Measurements from ENCODE around the gene PINLYP.
"Not testable (repeated sequence)": the region's sequence is repeated elsewhere in the genome, so short reads cannot be mapped to it uniquely, and the experiment has no call there.

PINLYP gene

DNA sequence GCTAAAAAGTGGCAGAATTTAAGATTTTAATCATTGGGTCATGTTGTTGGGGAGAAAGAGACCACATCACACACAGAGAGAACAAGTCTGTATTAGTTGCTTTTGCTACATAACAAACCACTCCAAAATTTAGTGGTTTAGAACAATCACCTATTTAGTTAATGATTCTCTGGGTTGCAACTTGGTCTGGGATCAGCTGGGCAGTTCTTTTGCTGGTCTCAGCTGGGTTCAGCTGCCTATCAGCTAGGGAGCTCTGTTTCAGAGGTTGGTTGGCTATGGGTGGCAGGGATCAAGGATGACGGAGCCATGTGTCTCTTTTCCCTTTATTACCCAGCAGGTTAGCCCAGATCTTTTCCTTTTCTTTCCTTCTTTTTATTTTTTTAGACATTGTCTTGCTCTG, 8.9 kb downstream of the PINLYP start:
- DNase-seq: no peak

DNA sequence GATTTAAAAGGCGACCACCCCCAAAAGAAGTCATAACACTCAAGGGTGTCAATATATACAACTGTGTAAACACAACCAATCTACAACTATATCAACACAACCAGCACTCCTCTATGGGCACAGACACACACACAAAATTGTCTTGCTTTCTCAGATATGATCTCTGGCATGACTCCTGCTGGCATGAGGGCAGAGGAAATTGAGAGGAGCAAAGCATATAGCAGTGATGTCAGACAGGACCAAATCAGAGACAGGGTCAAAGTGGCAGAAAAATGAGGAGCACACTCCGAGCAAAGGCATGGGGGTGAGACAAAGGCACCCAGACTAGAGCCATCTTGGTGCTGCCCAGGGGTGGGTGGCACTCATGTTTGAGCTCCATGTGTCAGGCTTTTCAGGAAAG, 10.7 kb downstream of the PINLYP start:
- no peak for DNase-seq

- not testable (repeated sequence) for DNase-seq
Observed at GRCh38 chr19:43587029-43587428, 11.4 kb downstream of the PINLYP start.

DNA sequence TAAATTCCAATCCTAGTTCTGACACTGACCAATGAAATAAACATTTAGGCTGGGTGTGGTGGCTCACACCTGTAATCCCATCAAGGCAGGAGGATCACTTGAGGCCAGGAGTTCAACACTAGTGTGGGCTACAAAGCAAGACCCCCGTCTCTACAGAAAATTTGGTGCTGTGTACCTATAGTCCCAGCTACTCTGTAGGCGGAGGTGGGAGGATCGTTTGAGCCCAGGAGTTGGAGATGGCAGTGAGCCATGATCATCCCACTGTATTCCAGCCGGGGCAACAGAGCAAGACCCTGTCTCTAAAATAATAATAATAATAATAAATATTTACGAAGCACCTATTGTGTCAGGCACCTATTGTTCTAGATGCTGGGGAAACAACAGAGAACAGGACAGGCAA, 13.7 kb downstream of the PINLYP start:
- no peak for DNase-seq

DNA sequence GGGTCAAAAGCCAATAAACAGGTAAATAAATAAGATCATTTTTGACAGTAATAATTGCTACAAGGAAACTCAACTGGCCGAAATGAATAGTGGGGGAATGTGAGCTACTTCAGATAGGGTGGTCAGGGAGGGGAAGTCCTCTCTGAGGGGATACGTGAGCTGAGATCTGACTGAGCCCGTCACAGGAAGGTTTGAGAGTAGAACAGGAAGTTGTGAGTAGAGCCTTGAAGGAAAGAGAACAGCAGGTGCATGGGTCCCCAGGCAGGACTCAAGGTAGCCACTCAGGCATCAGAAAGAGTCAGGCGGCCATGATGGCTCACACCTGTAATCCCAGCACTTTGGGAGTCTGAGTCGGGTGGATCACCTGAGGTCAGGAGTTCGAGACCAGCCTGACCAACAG, 14.1 kb downstream of the PINLYP start:
- DNase-seq: no peak

DNA sequence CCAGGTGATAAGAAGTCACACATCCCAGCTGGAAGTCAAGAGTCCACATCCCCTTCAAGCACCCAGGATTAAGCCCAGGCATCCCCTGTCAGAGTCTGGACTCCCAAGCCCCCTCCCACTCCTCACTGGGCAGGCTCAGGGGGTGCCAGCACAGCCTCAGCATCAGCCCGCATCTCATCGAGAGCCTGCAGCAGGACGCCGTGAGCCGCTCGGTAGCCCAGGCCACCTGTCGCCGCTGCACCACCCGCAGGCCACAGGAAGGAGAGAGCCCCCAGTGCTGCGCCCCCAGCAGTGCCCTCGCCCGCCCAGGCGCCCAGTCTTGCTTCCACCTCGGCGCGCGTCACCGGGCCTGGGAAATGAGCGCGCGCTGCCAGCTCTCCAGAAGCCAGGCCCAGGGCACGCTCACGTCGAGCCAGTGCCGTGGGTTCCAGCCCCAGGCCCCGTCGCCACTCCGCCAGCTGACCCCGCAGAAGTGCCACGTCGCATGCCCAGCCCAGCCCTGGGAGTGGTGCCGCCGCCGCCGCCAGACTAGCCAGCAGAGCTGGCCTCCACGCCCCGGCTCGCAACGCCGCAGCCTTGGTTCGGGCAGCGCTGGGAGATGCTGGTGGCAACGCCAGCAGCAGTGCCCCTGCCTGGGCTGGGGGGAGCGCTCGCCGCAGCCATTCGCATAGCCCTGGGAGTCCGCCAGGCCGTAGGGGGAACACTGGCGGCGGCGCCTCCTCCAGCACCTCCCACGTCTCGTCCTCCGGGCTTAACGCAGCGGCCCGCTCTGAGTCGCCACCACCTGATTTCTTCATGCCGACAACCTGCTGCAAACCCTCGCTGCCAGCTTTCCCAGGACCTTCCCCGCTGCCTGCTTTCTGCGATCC, 16.5 kb downstream of the PINLYP start:
- DNase-seq: no peak

GRCh38 chr19:43592800-43593350, 17.3 kb downstream of the PINLYP start:
- DNase-seq: no peak

- no peak for DNase-seq
Observed at GRCh38 chr19:43594081-43594697, 18.6 kb downstream of the PINLYP start.

- DNase-seq: peak; percentile 73
Observed at GRCh38 chr19:43594710-43595604, 19.4 kb downstream of the PINLYP start.

DNA sequence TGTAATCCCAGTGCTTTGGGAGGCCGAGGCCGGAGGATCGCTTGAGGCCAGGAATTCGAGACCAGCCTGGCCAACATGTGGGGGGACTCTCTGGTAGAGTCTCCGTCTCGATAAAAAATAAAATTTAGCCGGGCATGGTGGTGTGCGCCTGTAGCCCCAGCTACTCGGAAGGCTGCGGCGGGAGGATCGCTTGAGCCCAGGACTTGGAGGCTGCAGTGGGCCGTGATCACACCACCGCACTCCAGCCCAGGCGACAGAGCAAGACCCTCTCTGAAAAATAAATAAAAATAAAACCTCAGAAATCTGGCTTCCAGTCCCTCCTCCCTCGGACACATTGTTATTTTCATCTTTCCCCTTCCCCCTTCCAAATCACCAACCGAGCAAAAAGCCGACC, 20.0 kb downstream of the PINLYP start:
- no peak for DNase-seq

GRCh38 chr19:43595999-43596841, 20.6 kb downstream of the PINLYP start, which contains the start of the genes IRGQ and ZNF576:
IRGQ (minus strand) TSS chr19:43596134; CDS start chr19:43595338, 796 bp downstream.
ZNF576 (plus strand) TSS chr19:43596595; CDS start chr19:43597109, 514 bp downstream.
- DNase-seq: peak; percentile 100

DNA sequence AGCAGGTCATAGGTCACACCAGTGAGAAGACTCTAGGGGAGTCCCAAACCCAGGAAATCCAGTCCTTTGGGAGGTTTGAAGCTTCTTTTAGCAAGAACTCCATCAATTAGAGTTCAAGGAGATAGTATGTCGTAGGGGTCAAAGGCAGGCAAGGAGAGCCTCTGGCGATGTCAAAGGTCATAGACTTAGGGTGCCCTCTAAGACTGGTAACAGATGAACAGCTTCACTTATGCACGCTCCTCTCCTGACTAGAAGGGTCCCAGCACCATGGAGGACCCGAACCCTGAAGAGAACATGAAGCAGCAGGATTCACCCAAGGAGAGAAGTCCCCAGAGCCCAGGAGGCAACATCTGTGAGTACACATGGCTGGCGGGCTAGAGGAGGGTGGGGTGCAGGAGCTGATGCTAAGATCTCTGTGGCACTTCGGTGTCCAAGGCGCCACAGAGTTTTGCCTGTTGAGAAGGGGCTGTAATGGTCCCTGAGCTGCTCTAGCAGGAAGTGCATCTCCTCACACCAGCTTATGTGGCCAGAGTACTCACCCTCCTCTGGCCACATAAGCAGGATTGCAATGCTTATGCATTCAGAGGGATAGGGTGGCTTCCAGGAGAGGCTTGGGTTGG, 21.4 kb downstream of the PINLYP start:
- DNase-seq: no peak

DNA sequence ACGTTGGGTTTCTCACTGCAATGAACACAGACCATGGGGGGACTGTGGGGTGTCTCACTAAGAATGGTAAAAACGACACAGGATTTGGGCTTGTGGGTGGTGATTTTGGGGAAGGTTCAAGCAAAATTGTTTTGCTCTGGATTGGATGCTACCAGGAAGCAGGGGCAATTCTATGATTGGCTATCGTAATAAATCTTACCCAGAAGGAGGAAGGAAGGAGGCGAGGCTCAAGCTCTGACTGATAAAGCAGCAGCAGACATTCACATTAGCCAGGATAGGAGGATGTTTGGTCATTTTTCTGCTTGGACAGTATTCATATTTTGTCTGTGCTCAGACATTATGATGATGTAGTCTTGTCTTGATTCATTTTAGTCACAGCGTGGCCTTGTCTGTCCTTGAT, 22.3 kb downstream of the PINLYP start:
- no peak for DNase-seq

- DNase-seq: no peak
Observed at GRCh38 chr19:43598445-43599240, 23.0 kb downstream of the PINLYP start.

- no peak for DNase-seq
Observed at GRCh38 chr19:43599635-43600295, 24.2 kb downstream of the PINLYP start.

DNA sequence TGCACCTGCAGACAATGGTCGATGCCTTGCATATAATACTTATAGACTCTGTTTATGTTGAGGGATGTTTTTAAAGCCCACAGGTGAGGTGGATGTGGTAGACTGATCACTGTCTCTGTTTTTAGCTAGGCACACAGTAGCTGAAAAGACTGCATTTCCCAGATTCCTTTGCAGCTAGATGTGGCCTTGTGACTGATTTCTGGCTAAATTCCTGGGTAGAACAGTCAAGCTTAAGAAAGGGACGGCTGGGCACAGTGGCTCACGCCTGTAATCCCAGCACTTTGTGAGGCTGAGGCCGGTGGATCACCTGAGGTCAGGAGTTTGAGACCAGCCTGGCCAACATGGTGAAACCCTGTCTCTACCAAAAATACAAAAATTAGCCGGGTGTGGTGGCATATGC, 24.7 kb downstream of the PINLYP start:
- DNase-seq: not testable (repeated sequence)

GRCh38 chr19:43605875-43606568, 30.4 kb downstream of the PINLYP start:
- no peak for DNase-seq

DNA sequence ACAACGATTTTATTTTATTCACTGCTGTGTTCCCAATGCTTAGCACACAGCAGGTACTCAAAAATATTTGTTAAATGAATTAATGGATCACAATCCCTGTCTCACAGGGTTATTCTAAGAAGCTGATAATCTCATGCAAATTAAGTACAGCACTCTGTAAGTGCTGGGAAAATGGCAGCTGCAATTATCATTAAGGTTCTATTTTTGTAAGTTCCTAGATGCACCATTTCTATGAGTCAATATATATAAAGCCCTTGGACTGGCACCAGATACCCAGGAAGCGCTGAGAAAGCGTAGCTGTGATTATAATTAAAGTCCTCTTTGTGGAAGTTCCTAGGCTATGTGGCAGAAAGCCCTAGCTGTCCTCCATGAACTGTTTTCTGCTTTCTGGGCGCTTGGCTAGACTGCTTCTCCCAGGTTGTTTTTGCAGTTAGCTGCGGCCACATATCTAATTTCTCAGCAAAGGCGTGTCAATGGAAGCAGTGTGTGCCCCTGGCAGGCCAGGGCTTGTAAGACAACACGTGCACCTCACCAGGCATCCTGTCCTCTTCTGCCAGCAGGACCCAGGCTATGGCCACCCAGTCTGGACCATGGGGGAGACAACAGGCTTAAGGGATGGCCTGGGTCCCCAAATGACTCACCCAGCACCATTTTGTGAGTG, 31.1 kb downstream of the PINLYP start:
- DNase-seq: no peak
